LNCaP clone FGC (cell line): ENCODE results near the gene LSM8.
"Not testable (repeated sequence)": the region's sequence is repeated elsewhere in the genome, so short reads cannot be mapped to it uniquely, and the experiment has no call there.

Experiments used
- DNase-seq: peaks from one replicate; pipeline ENCODE4 v3.0.0-alpha.2; 2011; ENCODE audit warnings: low read depth
- H3K4me3 ChIP-seq: 2 replicates; pipeline ENCODE4 v1.5.1; 2011; ENCODE audit warnings: mild to moderate bottlenecking, low read depth, low read length, control low read depth
- TF ChIP-seq, protein P1 (sequence below): IDR thresholded peaks from 2 replicates; pipeline ENCODE4 v1.5.1; 2012; ENCODE audit warnings: mild to moderate bottlenecking; ENCODE audit not compliant: control insufficient read depth, insufficient read depth; ENCODE audit errors: extremely low read depth

Gene LSM8

GRCh38 chr7:118183786-118184564 lies at the start of gene LSM8:
TSS of gene LSM8 (plus strand) at chr7:118184164. CDS start at chr7:118184224, 60 bp downstream.
- TF ChIP-seq, protein P1, sequence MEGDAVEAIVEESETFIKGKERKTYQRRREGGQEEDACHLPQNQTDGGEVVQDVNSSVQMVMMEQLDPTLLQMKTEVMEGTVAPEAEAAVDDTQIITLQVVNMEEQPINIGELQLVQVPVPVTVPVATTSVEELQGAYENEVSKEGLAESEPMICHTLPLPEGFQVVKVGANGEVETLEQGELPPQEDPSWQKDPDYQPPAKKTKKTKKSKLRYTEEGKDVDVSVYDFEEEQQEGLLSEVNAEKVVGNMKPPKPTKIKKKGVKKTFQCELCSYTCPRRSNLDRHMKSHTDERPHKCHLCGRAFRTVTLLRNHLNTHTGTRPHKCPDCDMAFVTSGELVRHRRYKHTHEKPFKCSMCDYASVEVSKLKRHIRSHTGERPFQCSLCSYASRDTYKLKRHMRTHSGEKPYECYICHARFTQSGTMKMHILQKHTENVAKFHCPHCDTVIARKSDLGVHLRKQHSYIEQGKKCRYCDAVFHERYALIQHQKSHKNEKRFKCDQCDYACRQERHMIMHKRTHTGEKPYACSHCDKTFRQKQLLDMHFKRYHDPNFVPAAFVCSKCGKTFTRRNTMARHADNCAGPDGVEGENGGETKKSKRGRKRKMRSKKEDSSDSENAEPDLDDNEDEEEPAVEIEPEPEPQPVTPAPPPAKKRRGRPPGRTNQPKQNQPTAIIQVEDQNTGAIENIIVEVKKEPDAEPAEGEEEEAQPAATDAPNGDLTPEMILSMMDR: no peak

DNA sequence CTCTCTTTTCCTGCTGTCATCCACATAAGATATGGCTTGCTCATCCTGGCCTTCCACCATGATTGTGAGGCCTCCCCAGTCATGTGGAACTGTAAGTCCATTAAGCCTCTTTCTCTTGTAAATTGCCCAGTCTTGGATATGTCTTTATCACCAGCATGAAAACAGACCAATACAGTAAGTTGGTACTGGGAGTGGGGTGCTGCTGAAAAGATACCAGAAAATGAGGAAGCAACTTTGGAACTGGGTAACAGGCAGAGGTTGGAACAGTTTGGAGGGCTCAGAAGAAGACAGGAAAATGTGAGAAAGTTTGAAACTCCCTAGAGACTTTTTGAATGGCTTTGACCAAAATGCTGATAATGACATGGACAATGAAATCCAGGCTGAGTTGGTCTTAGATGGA lies 49.5 kb upstream of the LSM8 start:
- not testable (repeated sequence) for H3K4me3 ChIP-seq, DNase-seq

More at GRCh38 chr7:118183786-118184564, at the start of gene LSM8:
- DNase-seq: peak; percentile 98
- H3K4me3 ChIP-seq: peak within 1 kb of the TSS; percentile 85

- TF ChIP-seq, protein P1: no peak
- no peak for DNase-seq
- no peak overlapping the region for H3K4me3 ChIP-seq
Observed at GRCh38 chr7:118140468-118140867, 43.5 kb upstream of the LSM8 start.

- TF ChIP-seq, protein P1: no peak
Observed at GRCh38 chr7:118142012-118142411, 42.0 kb upstream of the LSM8 start.

DNA sequence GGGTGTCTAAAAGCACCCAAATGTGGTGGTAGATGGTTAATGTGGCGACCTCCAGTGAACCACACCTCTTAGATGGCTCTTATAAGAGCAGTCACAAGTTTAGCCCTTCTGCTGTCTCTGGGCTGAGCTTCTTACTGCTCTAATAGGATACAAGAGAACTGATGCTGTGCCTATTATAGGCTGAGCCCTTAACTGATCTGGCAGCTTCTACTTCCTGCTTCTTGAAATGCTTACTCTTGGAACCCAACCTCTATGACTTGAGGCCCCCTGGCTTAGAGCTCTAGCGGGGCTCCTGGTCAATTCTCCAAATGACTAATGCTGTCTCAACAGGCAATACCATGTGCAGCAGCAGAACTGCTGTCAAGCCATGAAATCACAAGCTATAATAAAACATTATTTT lies 35.0 kb upstream of the LSM8 start:
- no peak overlapping the region for H3K4me3 ChIP-seq
- DNase-seq: peak; percentile 1
- TF ChIP-seq, protein P1: no peak

More at GRCh38 chr7:118142012-118142411, 42.0 kb upstream of the LSM8 start:
- DNase-seq: no peak
- H3K4me3 ChIP-seq: no peak overlapping the region

- TF ChIP-seq, protein P1: no peak
- H3K4me3 ChIP-seq: no peak overlapping the region
- DNase-seq: no peak
Observed at GRCh38 chr7:118149394-118149793, 34.6 kb upstream of the LSM8 start.

DNA sequence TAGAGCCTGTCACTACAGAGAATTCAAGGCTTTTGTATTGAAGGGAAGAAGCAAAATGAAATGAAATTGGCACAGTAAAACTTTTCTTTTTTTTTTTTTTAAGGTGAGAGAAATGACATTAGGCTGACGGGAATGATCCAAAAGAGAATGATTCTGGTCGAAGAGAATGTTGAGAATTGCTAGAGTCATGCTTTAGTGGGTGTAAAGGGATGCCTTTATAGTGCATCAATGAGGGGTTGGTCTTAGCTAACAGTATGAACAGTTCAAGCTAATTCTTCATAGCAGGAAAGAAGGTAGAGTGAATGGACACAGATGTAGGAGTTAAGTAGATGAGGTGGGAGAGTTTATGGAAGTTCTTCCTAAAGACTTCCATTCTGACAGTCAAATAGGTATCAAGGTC lies 32.3 kb upstream of the LSM8 start:
- TF ChIP-seq, protein P1: no peak
- DNase-seq: no peak
- H3K4me3 ChIP-seq: no peak overlapping the region
